Hepatocyte (in vitro differentiated cells): ENCODE measurements around the gene SDHAF3. TPM values are rescaled to one million over a fixed set of nuclear protein-coding genes. Genes with fewer than 3 reads are reported as not detected.

ENCODE experiments used
- DNase-seq: peaks from one replicate; pipeline ENCODE4 v3.0.0-alpha.2; 2016; ENCODE audit warnings: low spot score
- H2AFZ ChIP-seq: fragments of 200-600 bp; sonication (generic); 2 replicates; pipeline ENCODE4 v1.6.0; 2016; ENCODE audit warnings: antibody characterized with exemption, mild to moderate bottlenecking
- H3K27ac ChIP-seq: fragments of 200-600 bp; sonication (generic); 2 replicates; pipeline ENCODE4 v1.5.1; 2016; ENCODE audit warnings: mild to moderate bottlenecking
- H3K27me3 ChIP-seq: fragments of 200-600 bp; sonication (generic); 2 replicates; pipeline ENCODE4 v1.6.1; 2016
- H3K36me3 ChIP-seq: fragments of 200-600 bp; sonication (generic); replicated peaks from 2 replicates; pipeline ENCODE4 v1.5.1; 2016; ENCODE audit warnings: low read depth; ENCODE audit not compliant: insufficient read depth
- H3K4me1 ChIP-seq: fragments of 200-600 bp; sonication (generic); 2 replicates; pipeline ENCODE4 v1.5.1; 2016; ENCODE audit warnings: mild to moderate bottlenecking, moderate library complexity; ENCODE audit not compliant: insufficient read depth
- H3K4me2 ChIP-seq: fragments of 200-600 bp; sonication (generic); 2 replicates; pipeline ENCODE4 v1.6.0; 2016
- H3K4me3 ChIP-seq: fragments of 200-600 bp; sonication (generic); 2 replicates; pipeline ENCODE4 v1.5.1; 2016; ENCODE audit warnings: mild to moderate bottlenecking
- H3K79me2 ChIP-seq: fragments of 200-600 bp; sonication (generic); 2 replicates; pipeline ENCODE4 v1.6.0; 2017; ENCODE audit warnings: mild to moderate bottlenecking
- H3K9me2 ChIP-seq: fragments of 200-600 bp; sonication (generic); replicated peaks from 2 replicates; pipeline ENCODE4 v1.6.0; 2017; ENCODE audit warnings: mild to moderate bottlenecking; ENCODE audit not compliant: insufficient read depth
- H3K9me3 ChIP-seq: fragments of 200-600 bp; sonication (generic); 2 replicates; pipeline ENCODE4 v1.5.1; 2016; ENCODE audit warnings: low read depth, mild to moderate bottlenecking
- H4K20me1 ChIP-seq: fragments of 200-600 bp; sonication (generic); 2 replicates; pipeline ENCODE4 v1.6.0; 2016; ENCODE audit warnings: mild to moderate bottlenecking; ENCODE audit not compliant: insufficient read depth, poor library complexity, severe bottlenecking
- CTCF ChIP-seq: fragments of 200-600 bp; sonication (generic); IDR thresholded peaks from 2 replicates; pipeline ENCODE4 v1.5.1; 2016; ENCODE audit warnings: antibody characterized with exemption, mild to moderate bottlenecking; ENCODE audit not compliant: poor library complexity
- EZH2 ChIP-seq: fragments of 200-600 bp; sonication (generic); IDR thresholded peaks from 2 replicates; pipeline ENCODE4 v1.6.1; 2016; ENCODE audit warnings: antibody characterized with exemption, mild to moderate bottlenecking, borderline replicate concordance
- EZH2phosphoT487 ChIP-seq: fragments of 200-600 bp; sonication (generic); IDR thresholded peaks from one replicate; pipeline ENCODE4 v1.6.1; 2018; ENCODE audit warnings: antibody characterized with exemption, mild to moderate bottlenecking, low read depth, moderate library complexity; ENCODE audit not compliant: unreplicated experiment, severe bottlenecking
- WGBS: methylation state at CpG from one replicate; pipeline ENCODE4 v1.1.6; 2016; ENCODE audit warnings: low lambda C conversion rate; ENCODE audit errors: missing lambda C conversion rate; 5-methylcytosine and 5-hydroxymethylcytosine counted together
- polyA plus RNA-seq: library from polyadenylated mRNA; unstranded; fragments of >200 nt; fragmentation: Nextera tagmentation; extraction: Ambion mirVana; gene quantifications from 2 replicates; pipeline ENCODE4 v1.2.1, GENCODE V29; 2016
- total RNA-seq: library from RNA; depleted of rRNA; stranded (reverse); fragments of >200 nt; gene quantifications from 2 replicates; pipeline ENCODE4 v1.2.3, GENCODE V29; 2014

Gene SDHAF3
- total and polyA plus RNA-seq, 2 experiments from 2014 or later: 17.5 to 20.1 TPM

GRCh38 chr7:97219237-97219636 is 101.7 kb downstream of the SDHAF3 start:
- Histone ChIP-seq H3K79me2 (no peaks in the 10 kb centered on the region), H2AFZ (no peak overlapping the region), H3K27me3 (no peaks in the 10 kb centered on the region), H4K20me1 (no peaks in the 10 kb centered on the region), H3K36me3 (no peaks in the 10 kb centered on the region), H3K9me2 (no peaks in the 10 kb centered on the region), H3K4me1 (no peaks in the 10 kb centered on the region), H3K4me2 (no peak overlapping the region), H3K27ac (no peak overlapping the region), H3K4me3 (no peak overlapping the region), H3K9me3 (no peaks in the 10 kb centered on the region)
- no peak for DNase-seq
- no peak for TF ChIP-seq CTCF
- no peak for TF ChIP-seq EZH2
- TF ChIP-seq EZH2phosphoT487: no peak
- WGBS: 80% methylated on average over 2 of the region's 2 CpGs

GRCh38 chr7:97224316-97224715 is 106.8 kb downstream of the SDHAF3 start:
- Histone ChIP-seq H3K27ac (no peak overlapping the region), H3K4me1 (no peaks in the 10 kb centered on the region), H2AFZ (no peak overlapping the region), H3K79me2 (no peaks in the 10 kb centered on the region), H3K4me3 (no peak overlapping the region), H3K4me2 (no peak overlapping the region), H4K20me1 (no peaks in the 10 kb centered on the region), H3K9me2 (no peaks in the 10 kb centered on the region), H3K27me3 (no peaks in the 10 kb centered on the region), H3K36me3 (no peaks in the 10 kb centered on the region), H3K9me3 (no peaks in the 10 kb centered on the region)
- 88% methylated on average over 2 of the region's 2 CpGs for WGBS
- TF ChIP-seq EZH2 (no peak), EZH2phosphoT487 (no peak), CTCF (no peak)
- DNase-seq: no peak

- Histone ChIP-seq H3K4me2 (no peak overlapping the region), H3K27ac (no peak overlapping the region), H3K4me3 (no peak overlapping the region), H2AFZ (no peak overlapping the region), H3K9me3 (no peaks in the 10 kb centered on the region), H4K20me1 (no peaks in the 10 kb centered on the region), H3K9me2 (no peaks in the 10 kb centered on the region), H3K79me2 (no peaks in the 10 kb centered on the region), H3K4me1 (no peaks in the 10 kb centered on the region), H3K36me3 (no peaks in the 10 kb centered on the region), H3K27me3 (no peaks in the 10 kb centered on the region)
- no peak for DNase-seq
- TF ChIP-seq CTCF (no peak), EZH2 (no peak), EZH2phosphoT487 (no peak)
- 79% methylated on average over 3 of the region's 3 CpGs for WGBS
Measured at GRCh38 chr7:97226541-97226940, 109.0 kb downstream of the SDHAF3 start.

Other genes with a start within 250 kb of the SDHAF3 start
- 1.9 and 2.2 TPM in 2 replicates for gene DLX6, start 112.1 kb upstream of the SDHAF3 start, total RNA-seq
- 2.6 and 3.5 TPM in 2 replicates for gene DLX6, start 112.1 kb upstream of the SDHAF3 start, polyA plus RNA-seq
- gene DLX5, start 92.9 kb upstream of the SDHAF3 start, total RNA-seq: 4.0 and 5.0 TPM in 2 replicates
- 19.6 and 22.1 TPM in 2 replicates for gene DLX5, start 92.9 kb upstream of the SDHAF3 start, polyA plus RNA-seq